ENCODE measurements around the gene PTPRM. TPM values are rescaled to one million over a fixed set of nuclear protein-coding genes. Genes with fewer than 3 reads are reported as not detected.
A peak's percentile ranks its signal among the peaks of the same experiment; 100 is the strongest.

Gene PTPRM
- total RNA-seq, 1 experiment from 2014 or later: 100.0 TPM

DNA sequence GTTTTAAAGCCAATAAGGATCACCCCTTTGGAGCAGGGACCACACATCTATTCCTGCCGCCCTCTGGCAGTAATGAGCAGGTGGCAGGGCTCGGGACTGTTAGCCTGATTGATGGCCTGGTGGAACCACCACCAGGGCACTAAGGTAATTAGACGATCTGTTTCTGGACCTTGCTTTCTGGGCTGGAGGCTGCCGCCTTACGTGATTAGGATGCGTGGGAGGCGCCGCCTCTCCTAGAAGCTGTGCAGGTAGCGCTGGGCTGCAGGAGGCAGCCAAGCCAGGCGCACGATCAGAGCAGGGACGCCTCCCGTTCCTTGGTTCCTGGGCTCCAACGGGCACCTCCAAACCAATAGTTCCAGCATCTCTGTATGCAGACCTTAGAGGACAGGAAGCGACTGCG, 799.5 kb downstream of the PTPRM start:
- no peak for DNase-seq
- peaks cover 6% of the 10 kb centered on the region for H3K4me1 Mint-ChIP-seq (ENCODE audit: low read depth, unreplicated experiment)
- ChIA-PET POLR2A (no interaction called here), CTCF (interaction anchor here (0.7 kb wide), 1 partner anchor 23 kb away, joined by 3 read pairs; no protein-coding TSS in a partner anchor)
- H3K27me3 ChIP-seq (replicated peaks; ENCODE audit: control insufficient read depth, insufficient read depth, low read length): no peaks in the 10 kb centered on the region
- no peaks in the 10 kb centered on the region for H3K4me1 ChIP-seq
- no peaks in the 10 kb centered on the region for H3K9me3 ChIP-seq
- H3K4me3 Mint-ChIP-seq (ENCODE audit: unreplicated experiment): peak overlapping the region; percentile 40
- H3K4me3 ChIP-seq (ENCODE audit: low read depth, low read length): no peak overlapping the region
- H3K9me3 Mint-ChIP-seq (ENCODE audit: unreplicated experiment): no peaks in the 10 kb centered on the region
- no TSS peak for BruUV-seq (replicated peaks)
- TF ChIP-seq, protein P1, sequence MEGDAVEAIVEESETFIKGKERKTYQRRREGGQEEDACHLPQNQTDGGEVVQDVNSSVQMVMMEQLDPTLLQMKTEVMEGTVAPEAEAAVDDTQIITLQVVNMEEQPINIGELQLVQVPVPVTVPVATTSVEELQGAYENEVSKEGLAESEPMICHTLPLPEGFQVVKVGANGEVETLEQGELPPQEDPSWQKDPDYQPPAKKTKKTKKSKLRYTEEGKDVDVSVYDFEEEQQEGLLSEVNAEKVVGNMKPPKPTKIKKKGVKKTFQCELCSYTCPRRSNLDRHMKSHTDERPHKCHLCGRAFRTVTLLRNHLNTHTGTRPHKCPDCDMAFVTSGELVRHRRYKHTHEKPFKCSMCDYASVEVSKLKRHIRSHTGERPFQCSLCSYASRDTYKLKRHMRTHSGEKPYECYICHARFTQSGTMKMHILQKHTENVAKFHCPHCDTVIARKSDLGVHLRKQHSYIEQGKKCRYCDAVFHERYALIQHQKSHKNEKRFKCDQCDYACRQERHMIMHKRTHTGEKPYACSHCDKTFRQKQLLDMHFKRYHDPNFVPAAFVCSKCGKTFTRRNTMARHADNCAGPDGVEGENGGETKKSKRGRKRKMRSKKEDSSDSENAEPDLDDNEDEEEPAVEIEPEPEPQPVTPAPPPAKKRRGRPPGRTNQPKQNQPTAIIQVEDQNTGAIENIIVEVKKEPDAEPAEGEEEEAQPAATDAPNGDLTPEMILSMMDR (IDR thresholded peaks at IDR 0.05; ENCODE audit: insufficient read depth in 1 of 2, low read depth in 1 of 2, low read length in 1 of 2, severe bottlenecking in 1 of 2, unreplicated experiment in 1 of 2): no peak
- H3K27ac Mint-ChIP-seq (ENCODE audit: unreplicated experiment): no peak overlapping the region
- intact Hi-C loops (cut with micrococcal nuclease; ENCODE audit: unreplicated experiment): no loop called here
- no peaks in the 10 kb centered on the region for H3K27me3 Mint-ChIP-seq (ENCODE audit: insufficient read depth, unreplicated experiment)
- peaks cover 43% of the 10 kb centered on the region for H3K36me3 Mint-ChIP-seq (ENCODE audit: insufficient read depth, unreplicated experiment)
- H3K36me3 ChIP-seq (ENCODE audit: control insufficient read depth, insufficient read depth, low read length): no peaks in the 10 kb centered on the region

DNA sequence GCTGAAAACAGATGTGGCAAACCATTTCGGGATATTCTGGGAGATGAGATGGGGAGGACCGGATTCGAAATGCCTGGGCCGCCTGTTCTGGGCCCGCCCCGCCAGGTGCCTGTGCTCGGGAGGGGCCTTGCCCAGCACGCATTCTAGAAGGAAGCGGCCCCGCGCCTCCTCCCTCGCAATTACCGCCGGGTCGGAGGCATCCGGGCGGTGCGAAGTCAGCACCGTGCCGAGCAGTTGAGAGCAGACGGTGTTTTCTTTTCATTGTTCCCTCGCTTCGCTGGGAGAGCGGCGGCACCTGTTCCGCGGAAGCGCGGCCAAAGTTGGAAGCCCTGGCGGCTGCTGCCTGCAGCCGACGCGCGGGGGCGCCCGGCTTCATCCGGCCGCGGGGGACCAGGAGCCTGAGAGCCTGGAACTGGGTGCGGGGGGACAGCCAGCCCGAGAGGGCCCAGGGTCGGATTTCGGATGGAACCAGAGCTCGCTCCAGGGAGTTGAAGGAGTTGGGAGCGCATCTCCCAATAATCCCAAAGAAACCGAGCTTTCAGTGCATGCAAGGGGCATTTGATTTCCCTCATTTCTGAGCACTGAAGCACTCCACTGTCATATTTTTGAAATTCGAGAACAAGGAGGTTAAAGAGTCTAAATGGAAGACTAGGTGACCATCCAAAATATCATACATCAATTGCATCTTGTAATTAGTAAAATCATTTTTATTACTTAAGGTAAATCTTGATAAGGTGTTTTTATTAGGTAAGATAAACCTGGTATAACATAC, 800.3 kb downstream of the PTPRM start:
- Histone ChIP-seq H3K27me3 (replicated peaks; ENCODE audit: control insufficient read depth, insufficient read depth, low read length) (no peaks in the 10 kb centered on the region), H3K9me3 (no peaks in the 10 kb centered on the region), H3K36me3 (ENCODE audit: control insufficient read depth, insufficient read depth, low read length) (no peaks in the 10 kb centered on the region), H3K4me3 (ENCODE audit: low read depth, low read length) (no peak overlapping the region), H3K4me1 (no peaks in the 10 kb centered on the region)
- ChIA-PET POLR2A (no interaction called here), CTCF (no interaction called here)
- Mint-ChIP-seq H3K4me3 (ENCODE audit: unreplicated experiment) (peak overlapping the region; percentile 40), H3K36me3 (ENCODE audit: insufficient read depth, unreplicated experiment) (peaks cover 40% of the 10 kb centered on the region), H3K27me3 (ENCODE audit: insufficient read depth, unreplicated experiment) (no peaks in the 10 kb centered on the region), H3K4me1 (ENCODE audit: low read depth, unreplicated experiment) (peaks cover 6% of the 10 kb centered on the region), H3K9me3 (ENCODE audit: unreplicated experiment) (no peaks in the 10 kb centered on the region), H3K27ac (ENCODE audit: unreplicated experiment) (no peak overlapping the region)
- BruUV-seq (replicated peaks): no TSS peak
- intact Hi-C loops (cut with micrococcal nuclease; ENCODE audit: unreplicated experiment): no loop called here
- TF ChIP-seq, protein P1 (IDR thresholded peaks at IDR 0.05; ENCODE audit: insufficient read depth in 1 of 2, low read depth in 1 of 2, low read length in 1 of 2, severe bottlenecking in 1 of 2, unreplicated experiment in 1 of 2): no peak
- DNase-seq: no peak

DNA sequence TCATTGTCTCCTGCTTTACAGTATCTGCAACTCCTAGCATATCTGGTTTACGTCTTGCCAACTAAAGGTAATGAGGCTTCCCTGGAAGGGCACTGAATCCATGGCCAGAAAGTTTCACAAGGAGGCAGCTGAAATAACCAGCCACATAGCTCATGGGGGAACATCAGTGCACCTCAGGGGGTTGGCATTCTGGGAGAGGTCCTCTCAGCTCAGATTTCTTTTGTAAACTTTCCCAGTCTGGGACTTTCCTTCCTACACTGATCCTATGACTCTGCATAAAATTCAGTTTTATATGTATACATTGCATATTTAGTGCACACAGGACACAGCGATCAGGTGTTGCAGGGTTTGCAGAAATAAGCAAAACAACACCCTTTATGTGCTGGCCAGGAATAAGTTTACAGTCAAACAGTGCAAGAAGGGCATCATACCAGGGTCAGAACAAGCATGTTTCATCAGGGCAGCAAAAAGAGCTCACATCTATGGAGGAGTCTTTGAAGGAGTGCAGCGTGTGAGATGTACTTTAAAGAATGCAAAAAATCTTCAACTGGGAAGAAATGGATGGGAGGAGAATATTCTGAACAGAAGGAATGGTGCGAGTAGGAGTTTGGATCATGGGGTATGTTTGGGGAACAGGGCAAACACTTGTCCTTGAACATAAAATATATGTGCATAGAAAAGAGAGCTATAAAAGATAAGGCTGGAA, 801.5 kb downstream of the PTPRM start:
- Mint-ChIP-seq H3K9me3 (ENCODE audit: unreplicated experiment) (no peaks in the 10 kb centered on the region), H3K4me1 (ENCODE audit: low read depth, unreplicated experiment) (peaks cover 6% of the 10 kb centered on the region), H3K36me3 (ENCODE audit: insufficient read depth, unreplicated experiment) (peaks cover 46% of the 10 kb centered on the region), H3K27ac (ENCODE audit: unreplicated experiment) (no peak overlapping the region), H3K4me3 (ENCODE audit: unreplicated experiment) (no peak overlapping the region), H3K27me3 (ENCODE audit: insufficient read depth, unreplicated experiment) (no peaks in the 10 kb centered on the region)
- intact Hi-C loops (cut with micrococcal nuclease; ENCODE audit: unreplicated experiment): no loop called here
- H3K27me3 ChIP-seq (replicated peaks; ENCODE audit: control insufficient read depth, insufficient read depth, low read length): no peaks in the 10 kb centered on the region
- H3K4me3 ChIP-seq (ENCODE audit: low read depth, low read length): no peak overlapping the region
- TF ChIP-seq, protein P1 (IDR thresholded peaks at IDR 0.05; ENCODE audit: insufficient read depth in 1 of 2, low read depth in 1 of 2, low read length in 1 of 2, severe bottlenecking in 1 of 2, unreplicated experiment in 1 of 2): no peak
- ChIA-PET POLR2A (interaction anchor here (0.6 kb wide), 1 partner anchor 912 kb away, joined by 3 read pairs; no protein-coding TSS in a partner anchor), CTCF (no interaction called here)
- H3K36me3 ChIP-seq (ENCODE audit: control insufficient read depth, insufficient read depth, low read length): no peaks in the 10 kb centered on the region
- no peaks in the 10 kb centered on the region for H3K9me3 ChIP-seq
- no peaks in the 10 kb centered on the region for H3K4me1 ChIP-seq
- BruUV-seq (replicated peaks): no TSS peak
- no peak for DNase-seq

Measured in Caco-2 (cell line).